GM18499 (cell line): ENCODE data around the gene OR52A1.
"Not testable (repeated sequence)": the region's sequence is repeated elsewhere in the genome, so short reads cannot be mapped to it uniquely, and the experiment has no call there.

Experiments used
- ATAC-seq: cut with Tn5 transposase; IDR thresholded peaks from one replicate; pipeline ENCODE4 v1.9.1; 2021; ENCODE audit warnings: moderate number of reproducible peaks; ENCODE audit not compliant: insufficient read depth, unreplicated experiment

OR52A1 gene

DNA sequence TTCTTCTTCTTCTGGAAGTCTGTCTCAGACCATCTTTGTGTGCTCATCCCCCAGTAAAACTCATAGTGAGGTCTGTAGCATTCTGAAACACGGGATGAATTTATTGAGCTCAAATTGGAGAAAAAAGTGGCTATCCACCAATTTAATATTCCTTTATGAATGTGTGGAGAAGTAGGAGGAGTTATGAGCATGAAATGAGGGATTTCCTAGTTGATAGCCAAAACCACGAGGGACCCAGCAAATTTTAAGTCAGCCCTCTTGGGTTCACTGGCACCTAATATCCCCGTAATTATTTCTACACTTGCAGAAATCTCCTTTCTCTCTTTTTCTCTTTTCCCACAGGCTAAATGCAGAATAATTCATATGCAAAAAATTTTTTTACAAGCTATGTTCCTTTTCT is at the start of gene OR52A1:
Gene OR52A1 (minus strand): TSS at position 101 of the 400 bp plus-strand sequence. CDS start 2,388 bp downstream, outside the sequence.
- no peak for ATAC-seq

GRCh38 chr11:5203366-5203765 is 48.8 kb upstream of the OR52A1 start:
- ATAC-seq = no peak

DNA sequence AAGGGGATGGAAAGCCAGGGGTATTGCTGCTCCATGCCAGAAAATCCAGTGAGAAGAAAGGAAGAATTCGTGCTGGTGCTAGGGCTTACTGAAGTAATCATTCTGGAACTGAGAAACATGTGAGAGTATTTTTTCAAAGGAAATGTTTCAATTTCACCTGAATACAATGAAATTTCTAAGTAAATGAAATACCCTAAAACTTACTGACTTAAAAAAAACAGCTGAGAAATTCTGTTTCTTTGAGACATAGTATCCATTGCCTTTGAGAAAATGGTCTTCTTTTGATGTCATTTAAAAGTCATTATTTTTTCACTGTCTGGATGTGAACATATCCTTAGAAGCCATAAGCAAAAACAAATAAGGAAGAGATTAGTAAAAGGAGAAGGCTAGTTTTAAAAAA is 46.0 kb upstream of the OR52A1 start, which contains the start of gene OR51V1:
Gene OR51V1 (minus strand): TSS at position 101 of the 400 bp plus-strand sequence. CDS start 0 bp downstream, at position 101.
- ATAC-seq = no peak

GRCh38 chr11:5198285-5198684 is 43.7 kb upstream of the OR52A1 start:
- no peak for ATAC-seq

DNA sequence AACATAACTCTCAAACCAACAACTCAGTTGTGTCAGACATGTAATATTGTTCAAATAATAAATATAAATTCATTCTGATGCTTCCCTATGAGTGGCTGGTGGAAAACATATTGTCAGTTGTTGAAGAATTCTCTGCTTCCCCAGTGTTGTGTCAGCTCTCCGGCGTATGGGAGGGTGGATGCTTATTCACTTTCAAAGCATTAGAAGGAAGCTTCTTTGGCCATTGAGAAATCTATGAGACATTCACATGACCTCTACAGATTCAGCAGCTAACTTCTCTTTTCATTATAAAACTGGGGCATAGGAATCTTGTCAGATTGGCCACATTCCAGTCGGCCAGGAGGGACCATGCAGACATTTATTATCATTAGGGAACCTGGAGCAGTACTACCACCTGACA is 43.0 kb upstream of the OR52A1 start:
- no peak for ATAC-seq

DNA sequence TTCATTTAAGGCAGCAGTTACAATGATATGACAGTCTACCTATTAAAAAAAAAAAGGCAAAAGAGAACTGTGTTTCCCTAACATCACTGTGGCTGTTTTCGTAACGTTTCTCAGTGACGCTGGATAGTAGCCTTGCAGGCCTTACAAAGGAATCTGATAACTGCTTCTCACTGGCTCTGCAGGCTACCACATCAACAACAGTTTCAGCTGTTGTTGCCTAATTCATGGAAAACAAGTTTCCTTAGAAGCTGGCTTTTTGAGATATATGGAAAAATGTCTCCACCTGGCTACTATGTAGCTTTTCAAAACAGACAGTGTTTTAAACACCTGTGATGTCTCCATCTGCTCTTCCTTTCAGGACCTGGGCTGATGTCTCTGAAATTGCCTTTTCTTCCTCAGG is 42.2 kb upstream of the OR52A1 start:
- ATAC-seq = no peak

- no peak for ATAC-seq
These were observed 41.5 kb upstream of the OR52A1 start for GRCh38 chr11:5196067-5196466.

- no peak for ATAC-seq
These were observed 38.2 kb upstream of the OR52A1 start for GRCh38 chr11:5192738-5193137.

DNA sequence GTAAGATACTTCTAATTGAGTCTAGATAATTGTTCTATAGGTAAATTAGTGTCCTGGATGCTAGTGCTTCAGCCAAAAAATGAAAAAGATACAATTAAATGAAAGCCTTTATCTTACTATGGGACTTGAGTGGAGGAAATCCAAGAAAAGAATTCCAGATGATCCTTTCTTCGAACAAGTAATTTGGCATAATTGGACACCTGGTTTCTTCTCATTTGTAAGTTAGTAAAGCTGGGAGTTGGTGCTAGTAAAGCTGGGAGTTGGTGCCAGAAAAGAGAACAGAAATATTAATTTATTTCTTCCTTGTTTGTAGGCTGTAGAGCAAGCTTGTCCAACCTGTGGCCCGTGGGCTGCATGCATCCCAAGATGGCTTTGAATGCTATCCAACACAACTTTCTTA is 33.6 kb upstream of the OR52A1 start:
- no peak for ATAC-seq

- ATAC-seq = no peak
These were observed 23.7 kb upstream of the OR52A1 start for GRCh38 chr11:5178046-5178837.

- ATAC-seq = no peak
These were observed 20.4 kb upstream of the OR52A1 start for GRCh38 chr11:5174934-5175333.

- no peak for ATAC-seq
These were observed 17.3 kb upstream of the OR52A1 start for GRCh38 chr11:5171856-5172255.

GRCh38 chr11:5165898-5166297 is 11.3 kb upstream of the OR52A1 start:
- not testable (repeated sequence) for ATAC-seq

GRCh38 chr11:5164807-5165206 is 10.2 kb upstream of the OR52A1 start:
- ATAC-seq = not testable (repeated sequence)

DNA sequence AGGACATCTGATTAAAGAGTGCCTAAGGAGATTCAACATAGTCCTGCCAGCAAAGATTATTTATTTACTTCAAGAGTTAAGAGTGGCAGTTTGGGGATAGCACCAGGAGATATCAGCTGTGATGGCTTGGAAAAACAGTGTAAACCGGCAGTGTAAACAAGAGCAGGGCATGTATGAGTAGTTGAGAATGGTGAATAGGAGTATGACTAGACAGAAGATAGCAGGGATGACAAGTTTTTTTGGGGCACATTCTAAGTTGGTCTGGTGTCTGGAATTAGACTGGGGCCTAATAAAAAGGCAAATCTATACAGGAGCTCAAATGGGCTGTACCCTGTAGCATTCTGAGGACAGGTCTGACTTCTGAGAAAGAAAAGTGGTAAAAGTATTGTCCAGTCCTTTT is 6.5 kb upstream of the OR52A1 start:
- not testable (repeated sequence) for ATAC-seq

- ATAC-seq = not testable (repeated sequence)
These were observed 5.7 kb upstream of the OR52A1 start for GRCh38 chr11:5160217-5160616.

DNA sequence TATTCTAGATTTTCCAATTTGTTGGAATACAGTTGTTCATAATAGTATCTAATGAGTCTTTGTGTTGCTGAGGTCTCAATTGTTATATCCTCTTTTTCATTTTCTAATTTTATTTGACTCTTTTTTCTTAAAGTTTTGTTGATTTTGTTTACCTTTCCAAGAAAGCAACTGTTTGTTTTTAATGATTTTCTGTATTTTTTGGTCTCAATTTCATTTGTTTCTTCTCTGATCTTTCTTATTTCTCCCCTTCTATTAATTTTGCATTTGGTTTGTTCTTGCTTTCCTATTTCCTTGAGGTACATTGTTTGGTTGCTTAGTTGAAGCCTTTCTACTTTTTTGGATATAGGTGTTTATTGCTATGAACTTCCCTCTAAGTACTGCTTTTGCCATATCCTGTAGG is 5.2 kb upstream of the OR52A1 start:
- ATAC-seq = no peak

GRCh38 chr11:5153574-5154431 is 754 bp downstream of the OR52A1 start:
- no peak for ATAC-seq

DNA sequence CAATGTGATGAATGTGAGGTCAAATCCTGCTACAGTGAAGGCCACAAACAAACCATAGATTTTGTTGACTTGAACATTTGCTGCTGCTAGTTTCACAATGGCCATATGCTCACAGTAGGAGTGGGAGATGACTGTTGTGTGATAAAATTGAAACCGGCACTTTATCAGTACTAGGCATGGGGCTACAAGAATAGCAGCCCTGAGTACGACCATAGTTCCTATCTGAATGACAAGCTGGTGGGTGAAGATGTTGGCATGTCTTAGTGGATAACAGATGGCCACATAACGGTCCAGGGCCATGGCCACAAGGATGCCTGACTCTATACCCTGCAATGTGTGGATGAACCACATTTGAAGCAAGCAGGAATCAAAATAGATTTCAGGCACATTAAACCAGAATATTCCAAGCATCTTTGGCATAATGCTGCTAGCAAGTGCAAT is 2.8 kb downstream of the OR52A1 start:
- no peak for ATAC-seq

GRCh38 chr11:5144206-5144605 is 10.4 kb downstream of the OR52A1 start:
- not testable (repeated sequence) for ATAC-seq

- no peak for ATAC-seq
These were observed 16.6 kb downstream of the OR52A1 start, which contains the start of gene OR52A5 for GRCh38 chr11:5137996-5138395. OR52A5 (minus strand) TSS chr11:5138356; CDS start chr11:5132642, 5,714 bp downstream.
